BE2C (cell line): ENCODE data around the gene PSMA4.
"Not testable (repeated sequence)": the region's sequence is repeated elsewhere in the genome, so short reads cannot be mapped to it uniquely, and the experiment has no call there.

ENCODE experiments used
- DNase-seq: peaks from one replicate; pipeline ENCODE4 v3.0.0-alpha.2; 2020
- H3K27me3 ChIP-seq: fragments of 250-450 bp; sonication (Bioruptor Pico); 2 replicates; pipeline ENCODE4 v1.5.1; 2020; ENCODE audit warnings: mild to moderate bottlenecking
- H3K36me3 ChIP-seq: fragments of 250-450 bp; sonication (Bioruptor Pico); 2 replicates; pipeline ENCODE4 v1.5.1; 2020; ENCODE audit warnings: mild to moderate bottlenecking
- H3K4me1 ChIP-seq: fragments of 250-450 bp; sonication (Bioruptor Pico); 2 replicates; pipeline ENCODE4 v1.5.1; 2020
- H3K4me3 ChIP-seq: 2 replicates; pipeline ENCODE4 v1.5.1; 2011; ENCODE audit warnings: low read depth, low read length
- H3K9me3 ChIP-seq: fragments of 250-450 bp; sonication (Bioruptor Pico); 2 replicates; pipeline ENCODE4 v1.5.1; 2020
- TF ChIP-seq, protein P1 (sequence below): IDR thresholded peaks from 2 replicates; pipeline ENCODE4 v1.5.1; 2012; ENCODE audit warnings: mild to moderate bottlenecking, low read depth, low read length

The PSMA4 gene

DNA sequence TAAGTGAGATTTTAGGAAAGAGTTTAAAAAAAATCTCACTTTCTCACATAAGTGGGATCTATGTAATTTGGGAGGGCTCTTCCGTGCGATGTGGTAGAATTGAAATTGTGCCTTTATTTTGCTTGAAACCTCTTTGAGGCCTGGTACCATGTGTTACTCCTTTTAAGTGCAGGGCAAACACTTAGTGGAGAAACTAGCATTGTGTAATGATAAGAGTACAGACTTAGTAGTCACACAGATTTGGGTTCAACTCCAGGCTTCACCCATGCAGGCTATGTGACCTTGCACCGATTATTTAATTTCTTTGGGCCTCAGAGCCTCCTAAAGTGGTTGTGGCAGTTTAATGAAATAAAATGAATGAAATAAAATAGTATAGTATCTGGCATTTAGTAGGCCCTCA, 2.4 kb downstream of the PSMA4 start:
- TF ChIP-seq, protein P1, sequence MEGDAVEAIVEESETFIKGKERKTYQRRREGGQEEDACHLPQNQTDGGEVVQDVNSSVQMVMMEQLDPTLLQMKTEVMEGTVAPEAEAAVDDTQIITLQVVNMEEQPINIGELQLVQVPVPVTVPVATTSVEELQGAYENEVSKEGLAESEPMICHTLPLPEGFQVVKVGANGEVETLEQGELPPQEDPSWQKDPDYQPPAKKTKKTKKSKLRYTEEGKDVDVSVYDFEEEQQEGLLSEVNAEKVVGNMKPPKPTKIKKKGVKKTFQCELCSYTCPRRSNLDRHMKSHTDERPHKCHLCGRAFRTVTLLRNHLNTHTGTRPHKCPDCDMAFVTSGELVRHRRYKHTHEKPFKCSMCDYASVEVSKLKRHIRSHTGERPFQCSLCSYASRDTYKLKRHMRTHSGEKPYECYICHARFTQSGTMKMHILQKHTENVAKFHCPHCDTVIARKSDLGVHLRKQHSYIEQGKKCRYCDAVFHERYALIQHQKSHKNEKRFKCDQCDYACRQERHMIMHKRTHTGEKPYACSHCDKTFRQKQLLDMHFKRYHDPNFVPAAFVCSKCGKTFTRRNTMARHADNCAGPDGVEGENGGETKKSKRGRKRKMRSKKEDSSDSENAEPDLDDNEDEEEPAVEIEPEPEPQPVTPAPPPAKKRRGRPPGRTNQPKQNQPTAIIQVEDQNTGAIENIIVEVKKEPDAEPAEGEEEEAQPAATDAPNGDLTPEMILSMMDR = no peak
- DNase-seq = no peak
- no peak overlapping the region for H3K4me3 ChIP-seq
- H3K36me3 ChIP-seq = peaks cover 49% of the 10 kb centered on the region
- H3K27me3 ChIP-seq = no peaks in the 10 kb centered on the region
- no peaks in the 10 kb centered on the region for H3K9me3 ChIP-seq
- H3K4me1 ChIP-seq = no peaks in the 10 kb centered on the region

DNA sequence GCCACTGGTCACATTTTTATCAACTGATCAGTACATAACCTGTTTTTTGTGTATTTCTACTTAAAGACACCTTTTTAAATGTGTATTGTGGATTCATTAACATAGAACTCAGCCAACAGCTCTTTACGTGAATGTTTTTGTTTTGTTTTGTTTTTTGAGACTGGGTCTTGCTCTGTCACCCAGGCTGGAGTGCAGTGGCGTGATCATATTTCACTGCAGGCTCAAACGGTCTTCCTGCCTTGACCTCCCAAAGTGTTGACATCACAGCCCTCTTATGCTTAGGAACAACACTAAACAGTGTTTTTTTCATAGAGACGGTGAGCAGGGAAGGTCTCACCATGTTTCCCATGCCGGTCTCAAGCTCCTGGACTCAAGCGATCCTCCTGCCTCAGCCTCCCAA, 9.9 kb downstream of the PSMA4 start:
- H3K27me3 ChIP-seq = no peaks in the 10 kb centered on the region
- TF ChIP-seq, protein P1 = no peak
- peaks cover 57% of the 10 kb centered on the region for H3K36me3 ChIP-seq
- no peak overlapping the region for H3K4me3 ChIP-seq
- H3K9me3 ChIP-seq = no peaks in the 10 kb centered on the region
- no peaks in the 10 kb centered on the region for H3K4me1 ChIP-seq
- DNase-seq = no peak

DNA sequence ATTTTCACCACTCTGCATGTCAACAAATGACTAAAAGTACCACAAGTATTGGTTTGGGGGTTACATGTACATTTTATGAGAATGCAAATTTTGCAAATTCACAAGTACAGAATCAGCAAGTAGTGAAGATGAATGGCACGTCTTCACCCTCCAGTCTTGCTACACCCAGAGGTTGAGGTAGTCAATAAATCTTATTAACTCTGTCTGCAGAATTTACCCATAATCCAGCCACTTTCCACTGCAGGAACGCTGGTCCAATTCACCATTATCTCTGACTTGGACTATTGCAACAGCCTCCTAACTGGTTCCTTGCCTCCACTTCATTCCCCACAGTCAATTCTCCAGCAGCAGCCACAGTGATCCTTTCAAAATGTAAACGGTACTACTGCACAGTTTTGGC, 10.6 kb downstream of the PSMA4 start:
- DNase-seq = no peak
- Histone ChIP-seq H3K9me3 (no peaks in the 10 kb centered on the region), H3K4me1 (no peaks in the 10 kb centered on the region), H3K27me3 (no peaks in the 10 kb centered on the region), H3K4me3 (no peak overlapping the region), H3K36me3 (peaks cover 50% of the 10 kb centered on the region)
- TF ChIP-seq, protein P1 = no peak

DNA sequence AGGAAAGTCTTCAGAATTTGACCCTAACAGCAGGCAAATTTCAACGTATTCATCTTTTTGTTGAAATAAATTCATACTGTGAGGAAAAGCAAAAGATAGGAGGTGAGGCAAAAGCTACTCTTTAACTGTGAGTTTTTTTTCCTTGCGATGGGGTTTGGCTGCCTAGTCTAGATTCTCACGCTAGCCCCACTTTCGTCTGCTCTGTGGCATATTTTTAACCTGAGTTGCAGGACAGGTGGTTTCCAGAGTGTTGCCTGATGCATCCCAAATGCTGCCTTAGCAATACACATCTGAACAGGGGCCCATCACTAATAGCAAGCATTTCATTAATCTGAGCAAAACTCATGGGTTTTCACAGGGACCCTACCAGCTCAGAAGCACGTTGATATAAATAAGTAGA, 11.7 kb downstream of the PSMA4 start:
- no peak overlapping the region for H3K4me3 ChIP-seq

DNA sequence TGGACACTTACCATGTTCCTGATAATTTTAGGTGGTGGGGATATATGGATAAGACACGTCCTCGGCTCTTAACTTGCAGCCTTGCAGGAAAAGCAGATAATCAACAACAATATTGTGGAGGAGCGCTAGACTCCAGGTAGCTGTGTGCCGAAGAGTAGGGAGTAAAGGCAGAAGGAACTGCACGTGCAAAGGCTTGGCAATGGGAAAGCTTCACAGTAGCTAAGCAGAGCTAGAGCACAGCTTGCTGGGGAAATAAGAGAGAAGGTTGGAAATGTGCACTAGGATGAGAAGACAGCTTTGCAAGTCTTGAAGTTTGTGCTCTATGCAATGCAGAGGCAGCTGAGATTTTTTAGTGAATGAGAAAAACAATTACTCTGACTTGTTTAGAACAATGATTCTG, 12.4 kb downstream of the PSMA4 start:
- DNase-seq = no peak
- Histone ChIP-seq H3K9me3 (no peaks in the 10 kb centered on the region), H3K4me1 (no peaks in the 10 kb centered on the region), H3K36me3 (peaks cover 33% of the 10 kb centered on the region), H3K27me3 (no peaks in the 10 kb centered on the region), H3K4me3 (no peak overlapping the region)
- TF ChIP-seq, protein P1 = no peak

More for the DNA sequence above, 11.7 kb downstream of the PSMA4 start:
- Histone ChIP-seq H3K4me1 (no peaks in the 10 kb centered on the region), H3K36me3 (peaks cover 40% of the 10 kb centered on the region), H3K27me3 (no peaks in the 10 kb centered on the region), H3K9me3 (no peaks in the 10 kb centered on the region)
- DNase-seq = no peak
- TF ChIP-seq, protein P1 = no peak

DNA sequence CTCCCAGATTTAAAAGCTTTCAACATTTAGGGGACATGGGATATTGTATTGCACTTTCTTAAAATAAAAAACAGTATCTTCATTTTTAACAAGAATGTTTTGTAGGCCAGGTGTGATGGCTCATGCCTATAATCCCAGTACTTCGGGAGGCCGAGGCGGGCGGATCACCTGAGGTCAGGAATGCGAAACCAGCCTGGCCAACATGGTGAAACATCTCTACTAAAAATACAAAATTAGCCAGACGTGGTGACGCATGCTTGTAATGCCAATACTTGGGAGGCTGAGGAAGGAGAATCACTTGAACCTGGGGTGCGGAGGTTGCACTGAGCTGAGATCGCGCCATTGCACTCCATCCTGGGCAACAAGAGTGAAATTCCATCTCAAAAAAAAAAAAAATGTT, 20.0 kb downstream of the PSMA4 start:
- H3K4me1 ChIP-seq, H3K9me3 ChIP-seq, H3K4me3 ChIP-seq, H3K36me3 ChIP-seq, H3K27me3 ChIP-seq, DNase-seq: not testable (repeated sequence)

DNA sequence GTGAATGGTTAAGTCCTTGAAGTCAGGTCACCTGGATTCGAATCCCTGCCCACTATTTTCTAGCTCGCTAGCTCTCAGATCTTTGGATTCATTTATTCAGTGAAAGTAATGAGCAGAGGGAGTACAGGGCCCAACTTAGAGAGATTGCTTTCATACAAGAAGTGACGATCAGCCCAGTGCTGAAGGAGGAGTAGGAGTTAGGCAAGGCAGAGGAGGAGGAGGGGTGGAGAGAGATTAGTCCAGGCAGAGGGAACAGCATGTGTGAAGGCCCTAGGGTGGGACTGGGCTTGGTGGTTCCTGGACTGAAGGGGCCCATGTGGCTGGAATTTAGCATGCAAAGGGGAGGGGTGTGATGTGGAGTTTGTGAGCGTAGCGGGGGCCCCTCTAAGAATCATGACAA, 21.2 kb downstream of the PSMA4 start:
- TF ChIP-seq, protein P1 = no peak

More for the DNA sequence above, 21.2 kb downstream of the PSMA4 start:
- H3K4me3 ChIP-seq = no peak overlapping the region
- no peaks in the 10 kb centered on the region for H3K9me3 ChIP-seq
- no peaks in the 10 kb centered on the region for H3K36me3 ChIP-seq
- H3K27me3 ChIP-seq = no peaks in the 10 kb centered on the region
- peaks cover 4% of the 10 kb centered on the region; the same call in 1 of the 2 replicates for H3K4me1 ChIP-seq
- DNase-seq = no peak
